Right cardiac atrium (tissue), 5 donors: ENCODE measurements around the gene KAT2A. TPM values are rescaled to one million over a fixed set of nuclear protein-coding genes. Genes with fewer than 3 reads are reported as not detected.

Source experiments
- ATAC-seq, 2 donors: fragments of 200-7000 bp; cut with Tn5 transposase; one replicate each; pipeline versions ENCODE4 v1.8.0 to v1.9.1; 2020; ENCODE audit warnings: moderate library complexity in 2 of 2, mild to moderate bottlenecking in 1 of 2
- DNase-seq, 3 donors: peaks; one replicate each; pipeline ENCODE4 v3.0.0-alpha.2; 2020
- H3K27ac ChIP-seq: one replicate; pipeline ENCODE4 v1.5.1; 2013; ENCODE audit warnings: mild to moderate bottlenecking, low read length, control low read depth, moderate library complexity
- H3K27me3 ChIP-seq: one replicate; pipeline ENCODE4 v1.6.1; 2013; ENCODE audit not compliant: control insufficient read depth, insufficient read depth
- H3K4me1 ChIP-seq: one replicate; pipeline ENCODE4 v1.6.1; 2013; ENCODE audit warnings: low read length; ENCODE audit not compliant: control insufficient read depth, insufficient read depth
- H3K4me3 ChIP-seq: one replicate; pipeline ENCODE4 v1.5.1; 2013; ENCODE audit warnings: low read length, control low read depth
- H3K9me3 ChIP-seq: one replicate; pipeline ENCODE4 v1.6.1; 2013; ENCODE audit warnings: low read length; ENCODE audit not compliant: control insufficient read depth
- WGBS: extraction: QIAGEN DNeasy Blood & Tissue Kit; methylation state at CpG from one replicate; pipeline ENCODE4 v1.1.7; 2013; 5-methylcytosine and 5-hydroxymethylcytosine counted together
- intact Hi-C, 4 donors: fragments of 100-400 bp; cut with DNase I; formaldehyde crosslinking; loops; one replicate each; pipeline versions ENCODE4 v1.11.0 to v1.14.0; 2022 to 2023
- long read RNA-seq, 4 donors: library from polyadenylated mRNA; unstranded; transcript quantifications; one replicate each; pipeline ENCODE4 v2.0.0, GENCODE V29; 2020 to 2021
- polyA plus RNA-seq: library from polyadenylated mRNA; stranded (reverse); fragments of 200-250 nt; gene quantifications from one replicate; pipeline ENCODE4 v1.2.3, GENCODE V29; 2013
- total RNA-seq, 4 donors: library from RNA; stranded (reverse); fragmentation: NEBNext Ultra II Directional; extraction: Animal tissue kit (Norgen Biotek cat#: 25700); gene quantifications; one replicate each; pipeline ENCODE4 v1.2.1, GENCODE V29; 2021
- donor health status: healthy with polysubstance abuse.
- donor health status: DM: no; HTN: yes; CAD: no.
- donor health status: DM: no; HTN: no; CAD: no.
- donor health status: DM: no; HTN: yes; CAD: no; lungs with severe emphysema.
- donor health status: DM: yes; HTN: yes; CAD: no.

The KAT2A gene
- total RNA-seq (10 to 100 TPM; 15.8 to 32.4 (median 23.3) TPM), polyA plus RNA-seq (30.1 TPM)
- long read RNA-seq, donor 1, transcript KAT2A-202 (18 exons, 2,990 nt) = major isoform, 10 of 60 reads
- long read RNA-seq, donor 1, partial matches to known transcripts = 35 of 60 reads
- long read RNA-seq, donor 1, other reads (novel, unspliced or antisense) = 11 of 60 reads
- long read RNA-seq, donor 2, transcript KAT2A-202 (18 exons, 2,990 nt) = major isoform, 8 of 41 reads
- long read RNA-seq, donor 2, partial matches to known transcripts = 22 of 41 reads
- long read RNA-seq, donor 2, other reads (novel, unspliced or antisense) = 9 of 41 reads
- long read RNA-seq, donor 3, partial matches to known transcripts = 40 of 56 reads
- long read RNA-seq, donor 3, other reads (novel, unspliced or antisense) = 13 of 56 reads
- long read RNA-seq, donor 4, transcript KAT2A-202 (18 exons, 2,990 nt) = major isoform, 11 of 49 reads
- long read RNA-seq, donor 4, partial matches to known transcripts = 26 of 49 reads
- long read RNA-seq, donor 4, other reads (novel, unspliced or antisense) = 11 of 49 reads

GRCh38 chr17:42120770-42121769, at the start of gene KAT2A:
TSS of gene KAT2A (minus strand) at chr17:42121367. CDS start at chr17:42121304, 63 bp downstream.
- DNase-seq (peak; percentile 87 to 95 (median 94)), ATAC-seq (peak; percentile 91 to 93)
- no peaks in the 10 kb centered on the region for H3K9me3 ChIP-seq
- 7% methylated on average over 57 of the region's 57 CpGs for WGBS
- peak within 1 kb of the TSS; percentile 89 for H3K4me3 ChIP-seq
- H3K27ac ChIP-seq = no peak within 1 kb of the TSS
- H3K4me1 ChIP-seq = peaks cover 2% of the 10 kb centered on the region
- intact Hi-C loops = no loop called here
- H3K27me3 ChIP-seq = no peaks in the 10 kb centered on the region

GRCh38 chr17:42169351-42169750, 48.2 kb upstream of the KAT2A start:
- Histone ChIP-seq H3K27me3 (no peaks in the 10 kb centered on the region), H3K27ac (no peak overlapping the region), H3K4me3 (no peak overlapping the region), H3K4me1 (no peaks in the 10 kb centered on the region), H3K9me3 (no peaks in the 10 kb centered on the region)
- 92% methylated on average over 29 of the region's 29 CpGs for WGBS
- DNase-seq (peak in 1 of 3 donors; percentile 35), ATAC-seq (no peak)
- intact Hi-C loops = no loop called here

- no peaks in the 10 kb centered on the region for H3K4me1 ChIP-seq
- WGBS = 91% methylated on average over 8 of the region's 8 CpGs
- no peak overlapping the region for H3K4me3 ChIP-seq
- DNase-seq (peak in 1 of 3 donors; percentile 29), ATAC-seq (no peak)
- H3K27me3 ChIP-seq = no peaks in the 10 kb centered on the region
- no peaks in the 10 kb centered on the region for H3K9me3 ChIP-seq
- intact Hi-C loops = no loop called here
- H3K27ac ChIP-seq = no peak overlapping the region
Observed at GRCh38 chr17:42167807-42168206, 46.6 kb upstream of the KAT2A start.

GRCh38 chr17:42166196-42166763, 45.1 kb upstream of the KAT2A start:
- WGBS = 93% methylated on average over 19 of the region's 19 CpGs
- H3K4me1 ChIP-seq = no peaks in the 10 kb centered on the region

GRCh38 chr17:42165751-42166150, 44.6 kb upstream of the KAT2A start:
- ATAC-seq = no peak
- 83% methylated on average over 6 of the region's 6 CpGs for WGBS
- H3K27me3 ChIP-seq = no peaks in the 10 kb centered on the region
- no peaks in the 10 kb centered on the region for H3K9me3 ChIP-seq
- intact Hi-C loops = no loop called here
- H3K4me3 ChIP-seq = no peak overlapping the region
- DNase-seq = no peak
- H3K27ac ChIP-seq = no peak overlapping the region
- H3K4me1 ChIP-seq = no peaks in the 10 kb centered on the region

More at GRCh38 chr17:42166196-42166763, 45.1 kb upstream of the KAT2A start:
- intact Hi-C loops = no loop called here
- DNase-seq (peak in 1 of 3 donors; percentile 36), ATAC-seq (no peak)
- Histone ChIP-seq H3K27me3 (no peaks in the 10 kb centered on the region), H3K27ac (no peak overlapping the region), H3K9me3 (no peaks in the 10 kb centered on the region), H3K4me3 (no peak overlapping the region)

GRCh38 chr17:42163696-42164407, 42.7 kb upstream of the KAT2A start:
- 59% methylated on average over 22 of the region's 22 CpGs for WGBS
- no peaks in the 10 kb centered on the region for H3K9me3 ChIP-seq
- no peaks in the 10 kb centered on the region for H3K4me1 ChIP-seq
- H3K27ac ChIP-seq = no peak overlapping the region
- peak in 1 of 2 donors; percentile 5 for ATAC-seq
- no peak overlapping the region for H3K4me3 ChIP-seq
- no peaks in the 10 kb centered on the region for H3K27me3 ChIP-seq
- DNase-seq = peak in 1 of 3 donors; percentile 37
- intact Hi-C loops = no loop called here

GRCh38 chr17:42163113-42163512, 41.9 kb upstream of the KAT2A start:
- DNase-seq = peak in 1 of 3 donors; percentile 46
- ATAC-seq = no peak
- no peaks in the 10 kb centered on the region for H3K4me1 ChIP-seq
- no peaks in the 10 kb centered on the region for H3K9me3 ChIP-seq
- WGBS = 52% methylated on average over 8 of the region's 8 CpGs
- no peaks in the 10 kb centered on the region for H3K27me3 ChIP-seq
- H3K27ac ChIP-seq = no peak overlapping the region
- no peak overlapping the region for H3K4me3 ChIP-seq
- intact Hi-C loops = no loop called here

GRCh38 chr17:42160531-42160910, 39.4 kb upstream of the KAT2A start:
- peak in 1 of 3 donors; percentile 4 for DNase-seq
- Histone ChIP-seq H3K9me3 (no peaks in the 10 kb centered on the region), H3K4me1 (no peaks in the 10 kb centered on the region), H3K4me3 (no peak overlapping the region), H3K27me3 (no peaks in the 10 kb centered on the region), H3K27ac (no peak overlapping the region)
- intact Hi-C loops = no loop called here
- no peak for ATAC-seq
- 74% methylated on average over 7 of the region's 7 CpGs for WGBS

GRCh38 chr17:42159796-42160530, 38.8 kb upstream of the KAT2A start:
- ATAC-seq (no peak), DNase-seq (peak in 1 of 3 donors; percentile 32)
- Histone ChIP-seq H3K27me3 (no peaks in the 10 kb centered on the region), H3K4me1 (no peaks in the 10 kb centered on the region), H3K9me3 (no peaks in the 10 kb centered on the region), H3K27ac (no peak overlapping the region), H3K4me3 (no peak overlapping the region)
- intact Hi-C loops = no loop called here
- 69% methylated on average over 14 of the region's 14 CpGs for WGBS
